Adrenal gland (tissue), 12 donors: Measurements from ENCODE around the gene SSTR4. TPM values are rescaled to one million over a fixed set of nuclear protein-coding genes. Genes with fewer than 3 reads are reported as not detected.

Source experiments
- DNase-seq, 7 donors: peaks; one replicate each; pipeline ENCODE4 v3.0.0-alpha.2; 2019 to 2020
- H3K27ac ChIP-seq, 5 donors: fragments of 200-600 bp; sonication (generic) in 4 of 5; 1 replicate in 3 of 5; 2 replicates in 2 of 5; pipeline versions ENCODE4 v1.5.1 to v1.8.0; 2016 to 2020; ENCODE audit warnings: mild to moderate bottlenecking in 1 of 5
- H3K27me3 ChIP-seq: fragments of 200-600 bp; 2 replicates; pipeline ENCODE4 v1.8.0; 2021
- H3K36me3 ChIP-seq, 2 donors: fragments of 200-600 bp; replicated peaks in 1 of 2; 1 replicate in 1 of 2; 2 replicates in 1 of 2; pipeline versions ENCODE4 v1.5.1 to v1.8.0; 2018 to 2022
- H3K4me1 ChIP-seq, 2 donors: fragments of 200-600 bp; replicated peaks in 1 of 2; 1 replicate in 1 of 2; 2 replicates in 1 of 2; pipeline versions ENCODE4 v1.5.1 to v1.8.0; 2018 to 2021
- H3K4me3 ChIP-seq, 4 donors: fragments of 200-600 bp; sonication (generic) in 3 of 4; one replicate each; pipeline ENCODE4 v1.5.1; 2016 to 2018
- H3K9me3 ChIP-seq, 3 donors: fragments of 200-600 bp; sonication (generic) in 1 of 3; replicated peaks in 1 of 3; 1 replicate in 2 of 3; 2 replicates in 1 of 3; pipeline versions ENCODE4 v1.5.1 to v1.8.0; 2016 to 2021
- POLR2A ChIP-seq, 2 donors: fragments of 450-650 bp; IDR thresholded peaks; one replicate each; pipeline ENCODE4 v1.6.1; 2017; ENCODE audit warnings: antibody characterized with exemption in 2 of 2, mild to moderate bottlenecking in 2 of 2, moderate library complexity in 1 of 2
- WGBS, 4 donors: extraction: QIAGEN DNeasy Blood & Tissue Kit in 2 of 4; methylation state at CpG; one replicate each; pipeline versions ENCODE4 v1.1.5 to v1.1.7; 2013 to 2017; 5-methylcytosine and 5-hydroxymethylcytosine counted together
- intact Hi-C, 2 donors: fragments of 100-400 bp; cut with DNase I; formaldehyde crosslinking; loops; one replicate each; pipeline versions ENCODE4 v1.14.1 to v1.15.0; 2022 to 2023
- polyA plus RNA-seq, 3 donors: library from polyadenylated mRNA; stranded (reverse); fragments of 200-250 nt in 2 of 3; fragments of 350-450 nt in 1 of 3; fragmentation: Illumina TruSeq in 1 of 3; extraction: RNeasy Lipid Tissue Mini Kit (QIAGEN cat#74804) in 1 of 3; gene quantifications; one replicate each; pipeline ENCODE4 v1.2.3, GENCODE V29; 2013 to 2014
- total RNA-seq, 9 donors: library from RNA; depleted of rRNA in 4 of 9; stranded (reverse); fragments of >200 nt in 4 of 9; fragments of 120-200 nt in 1 of 9; fragmentation: NEBNext Ultra II Directional in 1 of 9; extraction: Animal tissue kit (Norgen Biotek cat#: 25700) in 1 of 9; gene quantifications; one replicate each; pipeline versions ENCODE4 v1.1.0 to v1.2.4, GENCODE V29; 2013 to 2023
- TF ChIP-seq, protein P1 (sequence below), 6 experiments: fragments of 450-650 bp in 4 of 6; fragments of 200-600 bp in 2 of 6; sonication (generic) in 1 of 6; IDR thresholded peaks; 1 replicate in 5 of 6; 2 replicates in 1 of 6; pipeline versions ENCODE4 v1.5.1 to v1.8.0; 2016 to 2021; ENCODE audit warnings: antibody characterized with exemption in 6 of 6, mild to moderate bottlenecking in 2 of 6, moderate library complexity in 1 of 6
- donor health status: healthy with polysubstance abuse.
- donor health status: Bipolar disorder and iron deficiency.
- donor health status: DM: yes; HTN: yes; CAD: no.
- donor health status: DM: no; HTN: no; CAD: no.
- donor health status: DM: no; HTN: no; CAD: no.
- donor health status: DM: yes; HTN: yes; CAD: no.

SSTR4 gene
- total and polyA plus RNA-seq, 12 donors: not detected

- no peak for DNase-seq
- peaks cover 32% of the 10 kb centered on the region for H3K27me3 ChIP-seq
- no peaks in the 10 kb centered on the region for H3K36me3 ChIP-seq
- no peak for TF ChIP-seq POLR2A (IDR thresholded peaks at IDR 0.05)
- TF ChIP-seq, protein P1, sequence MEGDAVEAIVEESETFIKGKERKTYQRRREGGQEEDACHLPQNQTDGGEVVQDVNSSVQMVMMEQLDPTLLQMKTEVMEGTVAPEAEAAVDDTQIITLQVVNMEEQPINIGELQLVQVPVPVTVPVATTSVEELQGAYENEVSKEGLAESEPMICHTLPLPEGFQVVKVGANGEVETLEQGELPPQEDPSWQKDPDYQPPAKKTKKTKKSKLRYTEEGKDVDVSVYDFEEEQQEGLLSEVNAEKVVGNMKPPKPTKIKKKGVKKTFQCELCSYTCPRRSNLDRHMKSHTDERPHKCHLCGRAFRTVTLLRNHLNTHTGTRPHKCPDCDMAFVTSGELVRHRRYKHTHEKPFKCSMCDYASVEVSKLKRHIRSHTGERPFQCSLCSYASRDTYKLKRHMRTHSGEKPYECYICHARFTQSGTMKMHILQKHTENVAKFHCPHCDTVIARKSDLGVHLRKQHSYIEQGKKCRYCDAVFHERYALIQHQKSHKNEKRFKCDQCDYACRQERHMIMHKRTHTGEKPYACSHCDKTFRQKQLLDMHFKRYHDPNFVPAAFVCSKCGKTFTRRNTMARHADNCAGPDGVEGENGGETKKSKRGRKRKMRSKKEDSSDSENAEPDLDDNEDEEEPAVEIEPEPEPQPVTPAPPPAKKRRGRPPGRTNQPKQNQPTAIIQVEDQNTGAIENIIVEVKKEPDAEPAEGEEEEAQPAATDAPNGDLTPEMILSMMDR (IDR thresholded peaks at IDR 0.05): no peak
- H3K27ac ChIP-seq: no peak overlapping the region
- peaks cover 0 to 11% of the 10 kb centered on the region in 2 donors for H3K4me1 ChIP-seq
- no peaks in the 10 kb centered on the region for H3K9me3 ChIP-seq
- intact Hi-C loops: no loop called here
- WGBS, 4 donors: 88 to 95% (median 89%) methylated on average over 6 of the region's 6 CpGs
- H3K4me3 ChIP-seq: no peak overlapping the region
Measured at GRCh38 chr20:23032056-23032749, 2.9 kb upstream of the SSTR4 start.

DNA sequence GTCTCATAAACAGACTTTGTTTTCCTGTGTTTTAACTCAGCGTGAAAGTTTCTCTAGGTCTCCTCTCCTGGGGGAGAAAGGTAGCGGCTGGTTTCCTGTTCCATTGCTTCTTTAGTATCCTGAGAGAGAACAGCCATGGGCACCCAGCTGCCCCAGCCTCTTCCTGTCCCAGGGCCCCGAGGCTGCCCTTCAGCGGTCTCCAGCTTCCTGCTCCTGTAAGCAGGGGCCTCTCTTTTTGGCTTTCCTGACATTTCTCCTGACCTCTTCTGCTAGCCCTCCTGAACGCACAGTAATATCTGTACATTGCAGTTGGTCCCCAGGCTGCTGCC lies 2.4 kb upstream of the SSTR4 start:
- intact Hi-C loops: no loop called here
- WGBS, 4 donors: 65 to 93% (median 81%) methylated on average over 5 of the region's 5 CpGs
- DNase-seq: no peak
- Histone ChIP-seq H3K4me1 (peaks cover 0 to 11% of the 10 kb centered on the region in 2 donors), H3K27me3 (peaks cover 37% of the 10 kb centered on the region), H3K27ac (no peak overlapping the region), H3K36me3 (no peaks in the 10 kb centered on the region), H3K4me3 (no peak overlapping the region), H3K9me3 (no peaks in the 10 kb centered on the region)
- no peak for TF ChIP-seq POLR2A (IDR thresholded peaks at IDR 0.05)
- TF ChIP-seq, protein P1 (IDR thresholded peaks at IDR 0.05): no peak

DNA sequence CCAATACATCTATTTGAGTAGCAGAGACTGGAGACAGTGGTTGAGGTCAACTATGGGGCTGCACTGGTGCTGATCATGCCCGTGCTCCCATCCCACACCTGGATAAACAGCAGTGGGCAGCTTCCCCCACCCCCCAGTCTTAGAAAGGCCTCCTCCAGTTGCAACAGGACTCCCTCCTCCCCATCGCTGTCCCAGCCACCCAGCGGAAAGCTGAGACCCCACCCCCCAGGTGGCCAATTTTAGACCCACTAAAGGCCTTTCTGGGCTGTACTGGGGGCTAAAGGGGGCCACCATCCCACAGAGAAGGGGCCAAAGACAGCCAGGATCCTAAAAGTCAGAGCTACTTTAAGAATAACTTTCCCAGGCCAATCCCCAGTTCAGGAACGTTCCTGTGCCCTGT lies 1.2 kb upstream of the SSTR4 start:
- TF ChIP-seq, protein P1 (IDR thresholded peaks at IDR 0.05): no peak
- TF ChIP-seq POLR2A (IDR thresholded peaks at IDR 0.05): no peak
- H3K27me3 ChIP-seq: peaks cover 42% of the 10 kb centered on the region
- peaks cover 0 to 11% of the 10 kb centered on the region in 2 donors for H3K4me1 ChIP-seq
- no peak for DNase-seq
- no peak overlapping the region for H3K27ac ChIP-seq
- WGBS, 4 donors: 79 to 90% (median 87%) methylated on average over 3 to 4 of the region's 4 CpGs
- no peaks in the 10 kb centered on the region for H3K36me3 ChIP-seq
- intact Hi-C loops: no loop called here
- H3K9me3 ChIP-seq: no peaks in the 10 kb centered on the region
- H3K4me3 ChIP-seq: no peak overlapping the region

DNA sequence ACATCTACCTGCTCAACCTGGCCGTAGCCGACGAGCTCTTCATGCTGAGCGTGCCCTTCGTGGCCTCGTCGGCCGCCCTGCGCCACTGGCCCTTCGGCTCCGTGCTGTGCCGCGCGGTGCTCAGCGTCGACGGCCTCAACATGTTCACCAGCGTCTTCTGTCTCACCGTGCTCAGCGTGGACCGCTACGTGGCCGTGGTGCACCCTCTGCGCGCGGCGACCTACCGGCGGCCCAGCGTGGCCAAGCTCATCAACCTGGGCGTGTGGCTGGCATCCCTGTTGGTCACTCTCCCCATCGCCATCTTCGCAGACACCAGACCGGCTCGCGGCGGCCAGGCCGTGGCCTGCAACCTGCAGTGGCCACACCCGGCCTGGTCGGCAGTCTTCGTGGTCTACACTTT lies 619 bp downstream of the SSTR4 start:
- DNase-seq: no peak
- TF ChIP-seq, protein P1 (IDR thresholded peaks at IDR 0.05): no peak
- no peak for TF ChIP-seq POLR2A (IDR thresholded peaks at IDR 0.05)
- Histone ChIP-seq H3K9me3 (no peaks in the 10 kb centered on the region), H3K36me3 (no peaks in the 10 kb centered on the region), H3K27me3 (peaks cover 48% of the 10 kb centered on the region), H3K4me3 (no peak overlapping the region), H3K4me1 (no peaks in the 10 kb centered on the region), H3K27ac (no peak overlapping the region)
- intact Hi-C loops: no loop called here
- WGBS, 4 donors: 89 to 94% (median 90%) methylated on average over 30 to 41 of the region's 41 CpGs
